HEK293 (cell line): ENCODE measurements around the gene SERTAD3.
A peak's percentile ranks its signal among the peaks of the same experiment; 100 is the strongest.

Source experiments
- CTCF ChIA-PET: fragments of 350-600 bp; formaldehyde crosslinking; extraction: SDS; loops from one replicate; lab custom pipeline; 2021; ENCODE audit warnings: antibody characterized with exemption; lab: Yijun Ruan, JAX
- POLR2A ChIA-PET: fragments of 300-600 bp; formaldehyde crosslinking; extraction: SDS; loops from one replicate; lab custom pipeline; 2020; ENCODE audit warnings: antibody characterized with exemption, inconsistent platforms; lab: Yijun Ruan, JAX
- H3K27ac ChIP-seq: fragments of 200-500 bp; sonication (Bioruptor generic); 2 replicates; pipeline ENCODE4 v1.5.1; 2014; ENCODE audit warnings: low read depth, low read length, control low read depth, inconsistent platforms; ENCODE audit errors: extremely low read depth
- H3K36me3 ChIP-seq, 2 experiments: fragments of 200-500 bp in 1 of 2; sonication (Bioruptor generic) in 1 of 2; 1 replicate in 1 of 2; 2 replicates in 1 of 2; pipeline ENCODE4 v1.5.1; 2014 to 2017; ENCODE audit warnings: inconsistent platforms in 2 of 2, low read length in 2 of 2; ENCODE audit not compliant: control insufficient read depth in 2 of 2, insufficient read depth in 1 of 2
- H3K4me1 ChIP-seq: fragments of 200-500 bp; sonication (Bioruptor generic); 2 replicates; pipeline ENCODE4 v1.5.1; 2014; ENCODE audit warnings: mild to moderate bottlenecking, low read length, inconsistent platforms; ENCODE audit not compliant: control insufficient read depth, insufficient read depth
- H3K4me3 ChIP-seq: 2 replicates; pipeline ENCODE4 v1.5.1; 2011; ENCODE audit warnings: low read depth, mild to moderate bottlenecking, control low read depth, low read length, moderate library complexity
- H3K9me3 ChIP-seq: fragments of 200-500 bp; sonication (Bioruptor generic); 2 replicates; pipeline ENCODE4 v1.5.1; 2014; ENCODE audit warnings: low read depth, low read length, inconsistent platforms; ENCODE audit not compliant: control insufficient read depth, insufficient read depth
- ATF2 ChIP-seq: fragments of 450-650 bp; formaldehyde crosslinking; IDR thresholded peaks from 2 replicates; pipeline ENCODE4 v1.5.1; 2016; ENCODE audit warnings: missing biosample characterization, missing genetic modification characterization, low read depth
- ELK4 ChIP-seq: IDR thresholded peaks from 2 replicates; pipeline ENCODE4 v1.6.1; 2011; ENCODE audit warnings: mild to moderate bottlenecking, low read depth, low read length, borderline replicate concordance
- GLIS1 ChIP-seq: fragments of 450-650 bp; formaldehyde crosslinking; IDR thresholded peaks from 2 replicates; pipeline ENCODE4 v1.5.1; 2016; ENCODE audit warnings: missing biosample characterization, missing genetic modification characterization
- KLF10 ChIP-seq: fragments of 450-650 bp; IDR thresholded peaks from 2 replicates; pipeline ENCODE4 v1.5.1; 2018; ENCODE audit warnings: missing biosample characterization, mild to moderate bottlenecking, missing genetic modification characterization
- KLF8 ChIP-seq: fragments of 450-650 bp; formaldehyde crosslinking; IDR thresholded peaks from 2 replicates; pipeline ENCODE4 v1.5.1; 2016; ENCODE audit warnings: missing biosample characterization, missing genetic modification characterization
- MYNN ChIP-seq: fragments of 450-650 bp; formaldehyde crosslinking; IDR thresholded peaks from 2 replicates; pipeline ENCODE4 v1.5.1; 2016; ENCODE audit warnings: missing biosample characterization, missing genetic modification characterization, borderline replicate concordance
- OVOL3 ChIP-seq: fragments of 450-650 bp; formaldehyde crosslinking; IDR thresholded peaks from 2 replicates; pipeline ENCODE4 v1.5.1; 2016; ENCODE audit warnings: missing biosample characterization, missing genetic modification characterization
- PATZ1 ChIP-seq: fragments of 450-650 bp; formaldehyde crosslinking; IDR thresholded peaks from 2 replicates; pipeline ENCODE4 v1.5.1; 2016; ENCODE audit warnings: missing biosample characterization, missing genetic modification characterization
- PRDM1 ChIP-seq: fragments of 450-650 bp; formaldehyde crosslinking; IDR thresholded peaks from 2 replicates; pipeline ENCODE4; 2016; ENCODE audit warnings: missing biosample characterization, missing genetic modification characterization
- REPIN1 ChIP-seq: fragments of 450-650 bp; formaldehyde crosslinking; IDR thresholded peaks from 2 replicates; pipeline ENCODE4 v1.5.1; 2017; ENCODE audit warnings: missing biosample characterization, missing genetic modification characterization, low read depth
- ZBTB1 ChIP-seq: fragments of 450-650 bp; formaldehyde crosslinking; IDR thresholded peaks from 2 replicates; pipeline ENCODE4 v1.5.1; 2016; ENCODE audit warnings: missing biosample characterization, missing genetic modification characterization
- ZBTB7A ChIP-seq: fragments of 450-650 bp; formaldehyde crosslinking; IDR thresholded peaks from 2 replicates; pipeline ENCODE4 v1.5.1; 2016; ENCODE audit warnings: low read depth, missing biosample characterization, missing genetic modification characterization
- ZNF112 ChIP-seq: fragments of 450-650 bp; formaldehyde crosslinking; IDR thresholded peaks from 2 replicates; pipeline ENCODE4 v1.5.0; 2017; ENCODE audit warnings: missing biosample characterization, missing genetic modification characterization
- ZNF133 ChIP-seq: fragments of 450-650 bp; formaldehyde crosslinking; IDR thresholded peaks from 2 replicates; pipeline ENCODE4 v1.5.1; 2016; ENCODE audit warnings: missing biosample characterization, missing genetic modification characterization
- ZNF202 ChIP-seq: fragments of 450-650 bp; formaldehyde crosslinking; IDR thresholded peaks from 2 replicates; pipeline ENCODE4 v1.5.1; 2016; ENCODE audit warnings: missing biosample characterization, missing genetic modification characterization, borderline replicate concordance
- ZNF223 ChIP-seq: fragments of 450-650 bp; formaldehyde crosslinking; IDR thresholded peaks from 2 replicates; pipeline ENCODE4 v1.5.1; 2016; ENCODE audit warnings: missing biosample characterization, missing genetic modification characterization
- ZNF341 ChIP-seq: fragments of 450-650 bp; formaldehyde crosslinking; IDR thresholded peaks from 2 replicates; pipeline ENCODE4; 2016; ENCODE audit warnings: low read depth, missing biosample characterization, missing genetic modification characterization
- ZNF366 ChIP-seq: fragments of 450-650 bp; formaldehyde crosslinking; conservative IDR thresholded peaks from 2 replicates; pipeline ENCODE4 v1.5.1; 2016; ENCODE audit warnings: missing biosample characterization, missing genetic modification characterization
- ZNF426 ChIP-seq: fragments of 450-650 bp; formaldehyde crosslinking; IDR thresholded peaks from 2 replicates; pipeline ENCODE4 v1.5.1; 2017; ENCODE audit warnings: missing biosample characterization, missing genetic modification characterization, mild to moderate bottlenecking, inconsistent platforms, moderate library complexity
- ZNF48 ChIP-seq: fragments of 450-650 bp; formaldehyde crosslinking; IDR thresholded peaks from 2 replicates; pipeline ENCODE4 v1.5.1; 2016; ENCODE audit warnings: missing biosample characterization, missing genetic modification characterization
- ZNF548 ChIP-seq: fragments of 450-650 bp; formaldehyde crosslinking; IDR thresholded peaks from 2 replicates; pipeline ENCODE4 v1.5.1; 2016; ENCODE audit warnings: missing biosample characterization, missing genetic modification characterization
- ZNF558 ChIP-seq: fragments of 450-650 bp; formaldehyde crosslinking; IDR thresholded peaks from 2 replicates; pipeline ENCODE4 v1.5.1; 2016; ENCODE audit warnings: missing biosample characterization, missing genetic modification characterization
- ZNF629 ChIP-seq: fragments of 450-650 bp; formaldehyde crosslinking; IDR thresholded peaks from 2 replicates; pipeline ENCODE4 v1.5.1; 2017; ENCODE audit warnings: missing biosample characterization, missing genetic modification characterization
- ZNF830 ChIP-seq: fragments of 450-650 bp; IDR thresholded peaks from 2 replicates; pipeline ENCODE4 v1.5.0; 2018; ENCODE audit warnings: missing biosample characterization, missing genetic modification characterization, low read depth, mild to moderate bottlenecking, moderate library complexity
- TF ChIP-seq, protein P1 (sequence below): fragments of 450-650 bp; formaldehyde crosslinking; IDR thresholded peaks from 2 replicates; pipeline ENCODE4 v1.5.1; 2016; ENCODE audit warnings: missing biosample characterization, missing genetic modification characterization
- TF ChIP-seq, protein P2 (sequence below): fragments of 450-650 bp; formaldehyde crosslinking; IDR thresholded peaks from 2 replicates; pipeline ENCODE4 v1.5.1; 2017; ENCODE audit warnings: missing biosample characterization, missing genetic modification characterization
- TF ChIP-seq, protein P3 (sequence below): fragments of 450-650 bp; formaldehyde crosslinking; IDR thresholded peaks from 2 replicates; pipeline ENCODE4; 2016; ENCODE audit warnings: missing biosample characterization, missing genetic modification characterization
- TF ChIP-seq, protein P4 (sequence below): fragments of 450-650 bp; formaldehyde crosslinking; IDR thresholded peaks from 2 replicates; pipeline ENCODE4 v1.5.1; 2016; ENCODE audit warnings: missing biosample characterization, missing genetic modification characterization

The SERTAD3 gene

GRCh38 chr19:40492274-40492673 lies 48.1 kb upstream of the SERTAD3 start:
- ChIA-PET CTCF (interaction anchor here (0.6 to 3.0 kb wide), 7 partner anchors 12 to 187 kb away, joined by 4 to 18 read pairs (median 5); no protein-coding TSS in a partner anchor), POLR2A (interaction anchor here (0.6 kb wide), 1 partner anchor 115 kb away, joined by 3 read pairs; no protein-coding TSS in a partner anchor)
- no peaks in the 10 kb centered on the region for H3K4me1 ChIP-seq
- no peaks in the 10 kb centered on the region; a peak in 1 of 3 replicates for H3K36me3 ChIP-seq
- no peak overlapping the region for H3K4me3 ChIP-seq
- no peaks in the 10 kb centered on the region; the same call in 1 of the 2 replicates for H3K9me3 ChIP-seq
- no peak overlapping the region for H3K27ac ChIP-seq
- TF ChIP-seq ZNF133 (tag by site-specific recombination) (peak; percentile 70), ZNF202 (tag by site-specific recombination) (no peak), ZNF426 (tag by site-specific recombination) (no peak), GLIS1 (tag by site-specific recombination) (no peak), OVOL3 (tag by site-specific recombination) (no peak), PRDM1 (tag by site-specific recombination) (peak; percentile 64), ZNF48 (tag by site-specific recombination) (no peak), ZBTB7A (no peak), ZNF629 (0 out of 2 replicates have a peak, but pooled peaks have one; percentile 48), KLF10 (tag by site-specific recombination) (no peak), PATZ1 (tag by site-specific recombination) (0 out of 2 replicates have a peak, but pooled peaks have one; percentile 15), ZNF830 (no peak), ZNF366 (peak; percentile 40; the same call in 1 of the 2 replicates), ZNF548 (tag by site-specific recombination) (peak; percentile 16; the same call in 1 of the 2 replicates), MYNN (tag by site-specific recombination) (0 out of 2 replicates have a peak, but pooled peaks have one; percentile 54), KLF8 (tag by site-specific recombination) (peak; percentile 59; the same call in 1 of the 2 replicates), ZNF341 (tag by site-specific recombination) (peak; percentile 53), REPIN1 (tag by site-specific recombination) (no peak), ELK4 (no peak), ZNF558 (tag by site-specific recombination) (peak; percentile 77), ZNF112 (no peak), ZNF223 (tag by site-specific recombination) (no peak), ATF2 (tag by site-specific recombination) (peak; percentile 90), ZBTB1 (tag by site-specific recombination) (no peak)
- TF ChIP-seq, protein P1, sequence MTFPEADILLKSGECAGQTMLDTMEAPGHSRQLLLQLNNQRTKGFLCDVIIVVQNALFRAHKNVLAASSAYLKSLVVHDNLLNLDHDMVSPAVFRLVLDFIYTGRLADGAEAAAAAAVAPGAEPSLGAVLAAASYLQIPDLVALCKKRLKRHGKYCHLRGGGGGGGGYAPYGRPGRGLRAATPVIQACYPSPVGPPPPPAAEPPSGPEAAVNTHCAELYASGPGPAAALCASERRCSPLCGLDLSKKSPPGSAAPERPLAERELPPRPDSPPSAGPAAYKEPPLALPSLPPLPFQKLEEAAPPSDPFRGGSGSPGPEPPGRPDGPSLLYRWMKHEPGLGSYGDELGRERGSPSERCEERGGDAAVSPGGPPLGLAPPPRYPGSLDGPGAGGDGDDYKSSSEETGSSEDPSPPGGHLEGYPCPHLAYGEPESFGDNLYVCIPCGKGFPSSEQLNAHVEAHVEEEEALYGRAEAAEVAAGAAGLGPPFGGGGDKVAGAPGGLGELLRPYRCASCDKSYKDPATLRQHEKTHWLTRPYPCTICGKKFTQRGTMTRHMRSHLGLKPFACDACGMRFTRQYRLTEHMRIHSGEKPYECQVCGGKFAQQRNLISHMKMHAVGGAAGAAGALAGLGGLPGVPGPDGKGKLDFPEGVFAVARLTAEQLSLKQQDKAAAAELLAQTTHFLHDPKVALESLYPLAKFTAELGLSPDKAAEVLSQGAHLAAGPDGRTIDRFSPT, result no peak
- TF ChIP-seq, protein P2, sequence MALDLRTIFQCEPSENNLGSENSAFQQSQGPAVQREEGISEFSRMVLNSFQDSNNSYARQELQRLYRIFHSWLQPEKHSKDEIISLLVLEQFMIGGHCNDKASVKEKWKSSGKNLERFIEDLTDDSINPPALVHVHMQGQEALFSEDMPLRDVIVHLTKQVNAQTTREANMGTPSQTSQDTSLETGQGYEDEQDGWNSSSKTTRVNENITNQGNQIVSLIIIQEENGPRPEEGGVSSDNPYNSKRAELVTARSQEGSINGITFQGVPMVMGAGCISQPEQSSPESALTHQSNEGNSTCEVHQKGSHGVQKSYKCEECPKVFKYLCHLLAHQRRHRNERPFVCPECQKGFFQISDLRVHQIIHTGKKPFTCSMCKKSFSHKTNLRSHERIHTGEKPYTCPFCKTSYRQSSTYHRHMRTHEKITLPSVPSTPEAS (tag by site-specific recombination), result no peak
- TF ChIP-seq, protein P3, sequence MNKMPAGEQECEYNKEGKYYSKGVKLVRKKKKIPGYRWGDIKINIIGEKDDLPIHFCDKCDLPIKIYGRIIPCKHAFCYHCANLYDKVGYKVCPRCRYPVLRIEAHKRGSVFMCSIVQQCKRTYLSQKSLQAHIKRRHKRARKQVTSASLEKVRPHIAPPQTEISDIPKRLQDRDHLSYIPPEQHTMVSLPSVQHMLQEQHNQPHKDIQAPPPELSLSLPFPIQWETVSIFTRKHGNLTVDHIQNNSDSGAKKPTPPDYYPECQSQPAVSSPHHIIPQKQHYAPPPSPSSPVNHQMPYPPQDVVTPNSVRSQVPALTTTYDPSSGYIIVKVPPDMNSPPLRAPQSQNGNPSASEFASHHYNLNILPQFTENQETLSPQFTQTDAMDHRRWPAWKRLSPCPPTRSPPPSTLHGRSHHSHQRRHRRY (tag by site-specific recombination), result no peak
- TF ChIP-seq, protein P4, sequence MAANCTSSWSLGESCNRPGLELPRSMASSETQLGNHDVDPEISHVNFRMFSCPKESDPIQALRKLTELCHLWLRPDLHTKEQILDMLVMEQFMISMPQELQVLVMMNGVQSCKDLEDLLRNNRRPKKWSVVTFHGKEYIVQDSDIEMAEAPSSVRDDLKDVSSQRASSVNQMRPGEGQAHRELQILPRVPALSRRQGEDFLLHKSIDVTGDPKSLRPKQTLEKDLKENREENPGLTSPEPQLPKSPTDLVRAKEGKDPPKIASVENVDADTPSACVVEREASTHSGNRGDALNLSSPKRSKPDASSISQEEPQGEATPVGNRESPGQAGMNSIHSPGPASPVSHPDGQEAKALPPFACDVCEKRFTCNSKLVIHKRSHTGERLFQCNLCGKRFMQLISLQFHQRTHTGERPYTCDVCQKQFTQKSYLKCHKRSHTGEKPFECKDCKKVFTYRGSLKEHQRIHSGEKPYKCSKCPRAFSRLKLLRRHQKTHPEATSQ, result no peak
